ENCODE data around the gene NXF2.
"Not testable (repeated sequence)": the region's sequence is repeated elsewhere in the genome, so short reads cannot be mapped to it uniquely, and the experiment has no call there.

NXF2 gene, protein sequence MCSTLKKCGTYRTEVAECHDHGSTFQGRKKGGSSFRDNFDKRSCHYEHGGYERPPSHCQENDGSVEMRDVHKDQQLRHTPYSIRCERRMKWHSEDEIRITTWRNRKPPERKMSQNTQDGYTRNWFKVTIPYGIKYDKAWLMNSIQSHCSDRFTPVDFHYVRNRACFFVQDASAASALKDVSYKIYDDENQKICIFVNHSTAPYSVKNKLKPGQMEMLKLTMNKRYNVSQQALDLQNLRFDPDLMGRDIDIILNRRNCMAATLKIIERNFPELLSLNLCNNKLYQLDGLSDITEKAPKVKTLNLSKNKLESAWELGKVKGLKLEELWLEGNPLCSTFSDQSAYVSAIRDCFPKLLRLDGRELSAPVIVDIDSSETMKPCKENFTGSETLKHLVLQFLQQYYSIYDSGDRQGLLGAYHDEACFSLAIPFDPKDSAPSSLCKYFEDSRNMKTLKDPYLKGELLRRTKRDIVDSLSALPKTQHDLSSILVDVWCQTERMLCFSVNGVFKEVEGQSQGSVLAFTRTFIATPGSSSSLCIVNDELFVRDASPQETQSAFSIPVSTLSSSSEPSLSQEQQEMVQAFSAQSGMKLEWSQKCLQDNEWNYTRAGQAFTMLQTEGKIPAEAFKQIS

DNA sequence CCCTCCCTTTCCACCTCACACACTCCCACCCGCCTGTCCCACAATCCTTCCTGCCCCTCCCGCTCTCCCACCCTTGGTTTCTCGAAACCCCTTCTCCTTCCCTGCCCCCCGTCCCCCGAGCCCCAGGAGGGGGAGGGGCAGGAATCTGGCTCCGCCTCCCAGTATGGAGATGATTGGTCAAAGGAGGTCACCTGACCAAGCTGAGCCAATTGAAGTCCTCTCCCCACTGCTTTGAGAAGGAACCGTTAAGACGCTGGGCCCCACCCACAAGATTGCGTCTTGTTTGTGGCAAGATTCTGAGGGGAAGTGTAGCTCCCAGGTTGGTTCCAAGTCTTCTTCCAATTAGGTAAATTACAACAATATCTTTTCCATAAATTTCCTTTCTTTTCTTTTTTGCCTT is at the start of gene NXF2:
TSS of gene NXF2 (plus strand) at position 275 of the 400 bp plus-strand sequence. CDS start 59,912 bp downstream, outside the sequence.
- not testable (repeated sequence) for DNase-seq

DNA sequence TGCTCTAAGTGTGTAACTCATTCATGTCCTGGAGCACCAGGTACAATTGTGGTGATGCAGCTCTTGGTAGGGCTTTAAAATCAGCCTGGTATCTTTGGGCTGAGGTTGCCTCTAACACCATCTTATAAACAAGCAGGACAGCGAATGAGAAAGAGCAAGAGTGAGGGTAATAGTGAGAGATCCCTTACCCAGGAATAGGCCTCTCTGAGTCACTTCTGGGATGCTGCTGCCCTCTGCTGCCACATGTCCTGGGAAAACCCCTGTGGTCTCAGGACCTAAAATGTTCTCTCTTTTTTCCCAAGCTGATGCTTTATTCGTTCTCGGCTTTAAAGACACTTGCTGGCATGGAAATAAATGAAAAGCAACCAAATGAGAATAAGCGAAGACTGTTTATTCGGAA is 39.0 kb upstream of the NXF2 start:
- not testable (repeated sequence) for DNase-seq

DNA sequence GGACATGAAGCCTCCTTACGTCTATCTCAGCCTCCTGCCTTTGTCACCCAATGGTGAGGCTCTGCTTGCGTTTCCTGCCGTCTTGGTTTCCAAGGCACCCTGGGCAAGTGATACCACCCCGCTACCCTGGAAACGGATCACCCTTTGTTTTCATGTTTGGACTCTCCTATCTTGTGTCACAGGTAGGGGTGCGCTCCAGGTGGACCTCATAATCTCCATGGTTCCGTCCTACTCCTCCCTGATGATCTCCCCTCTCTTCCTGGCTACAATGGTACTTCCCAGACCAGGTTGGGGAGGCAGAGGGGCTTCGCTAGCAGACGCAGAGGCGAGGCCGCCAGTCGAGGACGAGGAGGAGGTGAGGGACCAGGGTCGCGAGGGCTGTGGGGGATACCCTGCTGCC is 32.0 kb upstream of the NXF2 start, which contains the start of gene TCP11X1:
TSS of gene TCP11X1 (plus strand) at position 316 of the 400 bp plus-strand sequence.
- DNase-seq: not testable (repeated sequence)

DNA sequence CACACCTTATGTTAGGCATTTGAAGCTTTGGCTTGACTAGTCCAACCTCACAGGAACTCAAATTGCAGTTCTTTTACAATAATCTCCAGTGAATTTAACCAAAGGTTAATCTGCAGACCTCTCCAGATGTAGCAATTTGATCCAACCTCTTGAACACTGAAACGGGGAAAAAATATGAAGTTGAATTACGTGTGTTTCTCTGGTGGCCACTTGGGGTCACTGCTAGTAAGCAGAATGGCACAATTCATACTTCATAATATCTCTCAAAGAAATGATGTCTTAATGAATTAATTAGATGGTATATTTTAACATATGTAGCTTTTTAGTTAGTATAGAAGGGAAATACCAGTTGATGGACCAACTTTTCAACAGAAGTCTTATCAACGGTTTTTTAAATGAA is 30.5 kb upstream of the NXF2 start:
- not testable (repeated sequence) for DNase-seq

DNA sequence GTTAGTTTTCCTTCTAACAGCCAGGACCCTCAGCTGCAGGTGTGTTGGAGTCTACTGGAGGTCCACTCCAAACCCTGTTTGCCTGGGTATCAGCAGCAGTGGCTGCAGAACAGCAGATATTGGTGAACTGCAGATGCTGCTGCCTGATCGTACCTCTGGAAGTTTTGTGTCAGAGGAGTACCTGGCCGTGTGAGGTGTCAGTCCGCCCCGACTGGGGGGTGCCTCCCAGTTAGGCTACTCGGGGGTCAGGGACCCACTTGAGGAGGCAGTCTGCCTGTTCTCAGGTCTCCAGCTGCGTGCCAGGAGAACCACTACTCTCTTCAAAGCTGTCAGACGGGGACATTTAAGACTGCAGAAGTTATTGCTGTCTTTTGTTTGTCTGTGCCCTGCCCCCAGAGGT is 11.3 kb upstream of the NXF2 start:
- DNase-seq: not testable (repeated sequence)

DNA sequence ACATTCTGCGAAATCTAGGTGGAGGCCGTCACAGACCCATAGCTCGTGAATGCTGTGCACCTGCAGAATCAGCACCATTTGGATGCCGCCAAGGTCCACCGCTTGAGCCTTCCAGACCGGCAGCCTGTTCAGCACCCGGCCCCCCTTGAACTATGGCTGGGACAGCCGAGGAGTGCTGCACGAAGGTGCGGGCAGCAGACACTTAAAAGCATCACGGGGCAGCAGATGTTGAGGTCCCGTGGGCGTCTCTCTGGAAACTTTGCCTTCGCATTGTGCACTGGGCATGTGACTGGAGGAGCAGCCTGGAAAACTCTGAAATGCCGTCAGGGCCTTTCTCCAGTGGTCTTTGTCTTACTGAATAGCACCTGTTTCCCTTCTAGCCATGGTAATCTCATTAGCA is 6.7 kb upstream of the NXF2 start:
- DNase-seq: not testable (repeated sequence)

DNA sequence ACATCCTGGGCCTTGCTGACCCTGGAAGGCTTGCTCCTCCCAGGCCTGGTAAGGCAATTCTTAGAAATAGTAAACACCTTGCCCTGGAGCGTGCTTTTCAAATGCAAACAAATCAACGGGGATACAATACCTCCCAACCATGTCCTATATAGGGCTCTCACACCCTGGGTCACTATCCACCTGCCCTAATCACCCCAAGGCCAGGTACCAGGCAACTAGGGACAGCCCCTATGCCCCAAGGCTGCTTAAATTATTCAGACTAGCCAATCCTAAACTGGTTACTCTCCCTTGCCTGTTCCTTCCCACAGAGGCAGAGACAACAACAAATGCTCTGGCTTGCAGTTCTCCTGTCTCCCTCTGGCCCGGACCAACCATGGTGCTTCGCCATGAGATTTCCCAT is 25.3 kb downstream of the NXF2 start:
- not testable (repeated sequence) for DNase-seq

DNA sequence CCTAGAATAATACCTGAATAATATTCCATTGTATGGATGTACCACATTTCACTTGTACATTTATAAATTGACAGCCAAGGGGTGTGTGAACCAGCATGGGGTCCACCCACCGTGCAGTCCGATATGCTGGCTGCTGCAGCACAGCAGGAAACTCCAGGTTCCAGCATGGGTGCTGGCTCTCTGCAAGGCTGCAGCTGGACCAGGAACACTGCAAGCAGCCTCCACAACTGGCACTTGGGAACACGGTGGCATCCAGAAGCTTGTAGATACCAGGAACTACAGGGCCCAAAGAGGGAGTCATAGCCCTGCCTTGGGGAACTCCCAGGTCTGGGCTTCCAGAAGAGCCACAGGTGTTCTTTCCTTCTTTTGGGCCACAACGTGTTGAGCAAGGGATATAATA is 91.2 kb downstream of the NXF2 start:
- no peak for DNase-seq

DNA sequence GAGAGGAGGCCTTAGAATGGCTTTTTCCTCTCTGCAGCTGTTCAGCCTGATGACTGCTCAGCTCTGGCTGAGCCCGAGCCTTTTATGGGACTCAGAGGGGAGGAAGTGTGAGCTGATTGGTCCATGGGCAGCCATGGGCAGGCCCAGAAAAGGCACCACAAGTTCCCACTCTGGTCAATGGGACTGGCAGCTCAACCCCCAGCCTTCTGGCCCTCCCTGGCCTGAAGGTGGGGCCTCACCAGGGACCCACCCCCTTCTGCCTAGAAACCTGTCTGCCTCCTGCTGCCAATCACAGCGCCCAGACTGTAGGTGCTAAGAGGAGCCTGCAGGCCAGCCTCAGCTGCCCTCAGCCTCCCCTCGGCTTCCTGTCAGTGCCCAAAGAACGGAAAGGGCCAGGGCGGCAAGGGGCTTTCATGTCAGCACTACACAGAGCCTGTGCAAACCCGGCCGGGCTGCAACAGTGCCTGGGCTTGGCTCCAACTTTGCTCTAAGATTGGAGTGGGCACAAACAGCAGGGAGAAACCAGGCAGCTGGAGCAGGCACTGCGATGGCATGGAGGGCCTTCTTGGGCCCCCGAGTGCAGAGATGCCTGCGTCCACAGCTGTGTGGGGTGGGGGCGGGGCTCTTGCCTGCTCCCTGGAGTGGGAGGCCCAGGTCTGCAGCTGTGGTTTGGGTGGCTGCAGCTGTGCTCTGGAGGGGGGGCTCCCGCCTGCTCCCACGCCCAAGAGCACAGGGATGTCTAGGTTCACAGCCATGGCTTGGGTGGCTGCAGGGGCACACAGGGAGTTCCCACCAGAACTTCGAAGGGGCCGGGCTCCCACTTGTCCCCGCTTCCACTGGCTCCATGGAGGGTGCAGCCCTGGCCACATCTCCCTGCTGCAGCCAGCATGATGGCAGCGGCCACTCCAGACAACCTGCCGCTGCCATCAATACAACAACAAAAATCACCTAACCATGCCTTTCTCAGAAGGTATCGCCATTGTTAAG is 92.6 kb downstream of the NXF2 start:
- DNase-seq: no peak

DNA sequence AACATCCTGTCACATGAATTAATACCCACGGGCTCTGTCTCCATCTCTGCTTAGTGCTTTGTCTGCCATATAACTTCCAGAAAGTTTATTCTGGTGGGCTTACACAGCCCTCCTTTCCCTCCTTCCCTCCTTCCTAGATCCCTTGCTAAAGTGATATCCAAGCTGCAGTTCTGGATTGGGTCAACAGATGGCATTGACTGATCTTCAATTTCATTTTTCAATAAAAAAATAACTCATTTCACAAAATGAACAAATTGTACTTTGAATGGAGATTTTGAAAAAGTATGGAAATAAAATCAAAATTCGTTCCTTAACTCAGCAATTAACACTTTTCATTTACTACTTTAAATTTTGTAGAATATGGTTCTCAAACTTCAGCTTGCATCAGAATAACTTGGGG is 94.9 kb downstream of the NXF2 start:
- DNase-seq: no peak

DNA sequence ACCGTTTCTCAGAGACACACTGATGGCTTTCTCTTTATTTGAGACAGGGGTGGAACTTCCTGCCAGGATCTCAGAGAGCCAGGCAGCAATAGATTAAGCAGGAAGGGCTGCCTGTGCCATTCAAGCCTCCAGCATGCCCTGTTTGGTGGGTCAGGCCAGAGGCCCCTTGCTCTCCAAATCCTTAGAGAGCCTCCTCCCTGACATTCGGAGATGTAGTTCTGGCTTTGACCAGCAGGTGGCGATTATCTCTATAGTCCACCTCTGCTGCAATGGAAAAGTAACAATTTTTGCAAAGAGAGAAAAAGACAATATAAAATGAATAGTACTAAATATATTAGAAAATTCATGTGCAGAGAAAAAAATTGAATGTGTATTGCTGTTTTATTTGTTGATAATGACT is 98.9 kb downstream of the NXF2 start:
- DNase-seq: no peak

Data from cortex of kidney (tissue), 1 donor.